HFFc6 (cell line): ENCODE results near the gene CAP2. TPM values are rescaled to one million over a fixed set of nuclear protein-coding genes. Genes with fewer than 3 reads are reported as not detected.
"Not testable (repeated sequence)": the region's sequence is repeated elsewhere in the genome, so short reads cannot be mapped to it uniquely, and the experiment has no call there.

Experiments used
- DNase-seq: peaks from one replicate; pipeline ENCODE4 v3.0.0-alpha.2; 2018
- H3K27ac Mint-ChIP-seq: 2 replicates; pipeline ENCODE4 v1.8.0; 2020; ENCODE audit warnings: mild to moderate bottlenecking, mixed read lengths
- H3K27me3 Mint-ChIP-seq: 2 replicates; pipeline ENCODE4 v1.8.0; 2021; ENCODE audit warnings: mild to moderate bottlenecking, moderate library complexity, mixed read lengths; ENCODE audit not compliant: insufficient read depth
- H3K36me3 Mint-ChIP-seq: 2 replicates; pipeline ENCODE4 v1.8.0; 2021; ENCODE audit warnings: low read depth, mixed read lengths
- H3K4me1 Mint-ChIP-seq: 2 replicates; pipeline ENCODE4 v1.8.0; 2020; ENCODE audit warnings: low read depth, mixed read lengths
- H3K4me3 Mint-ChIP-seq: 2 replicates; pipeline ENCODE4 v1.8.0; 2020; ENCODE audit warnings: mild to moderate bottlenecking, moderate library complexity, mixed read lengths
- H3K9me3 Mint-ChIP-seq: 2 replicates; pipeline ENCODE4 v1.8.0; 2020; ENCODE audit warnings: mild to moderate bottlenecking, mixed read lengths
- CTCF ChIP-seq: fragments of 200-600 bp; sonication (generic); IDR thresholded peaks from 2 replicates; pipeline ENCODE4 v1.5.0; 2021; ENCODE audit warnings: antibody characterized with exemption, mild to moderate bottlenecking
- total RNA-seq, 6 experiments: library from RNA; stranded (reverse); fragmentation: NEBNext Ultra II Directional; extraction: Animal tissue kit (Norgen Biotek cat#: 25700); gene quantifications; 2 replicates in 1 of 6; 3 replicates in 5 of 6; pipeline ENCODE4 v1.2.3, GENCODE V29; 2021

CAP2 gene
- total RNA-seq, 6 experiments from 2014 or later: 65.1 to 82.3 (median 67.9) TPM

DNA sequence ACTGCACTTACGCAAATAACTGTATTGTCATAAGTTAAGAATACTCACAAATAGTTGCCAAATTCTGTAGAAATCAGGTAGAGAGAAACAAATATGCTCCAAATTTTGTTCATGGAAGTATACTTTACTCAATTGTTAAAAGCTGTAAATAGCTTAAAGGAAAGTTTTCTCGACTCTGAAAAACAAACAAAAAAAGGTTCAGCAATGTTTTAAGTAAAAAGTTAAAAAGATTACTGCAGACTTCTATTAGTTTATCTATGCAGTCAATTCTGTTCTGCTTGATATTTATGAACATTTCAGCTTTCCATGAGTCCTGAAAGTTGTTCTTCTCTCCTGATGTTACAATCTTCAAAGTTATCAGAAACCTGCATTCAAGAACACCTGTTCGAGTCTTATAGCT is 169.2 kb downstream of the CAP2 start:
- H3K4me3 Mint-ChIP-seq: no peak overlapping the region
- DNase-seq: no peak
- H3K4me1 Mint-ChIP-seq: no peaks in the 10 kb centered on the region
- H3K27me3 Mint-ChIP-seq: peaks cover 3% of the 10 kb centered on the region; the same call in 1 of the 2 replicates
- no peak for TF ChIP-seq CTCF
- H3K36me3 Mint-ChIP-seq: peaks cover 21% of the 10 kb centered on the region
- H3K27ac Mint-ChIP-seq: no peak overlapping the region
- H3K9me3 Mint-ChIP-seq: peaks cover 35% of the 10 kb centered on the region

- Mint-ChIP-seq H3K9me3 (peaks cover 31% of the 10 kb centered on the region), H3K27me3 (peaks cover 3% of the 10 kb centered on the region; the same call in 1 of the 2 replicates), H3K36me3 (peaks cover 8% of the 10 kb centered on the region), H3K27ac (no peak overlapping the region), H3K4me1 (no peaks in the 10 kb centered on the region), H3K4me3 (no peak overlapping the region)
- TF ChIP-seq CTCF: no peak
- no peak for DNase-seq
These were observed 172.0 kb downstream of the CAP2 start for GRCh38 chr6:17565399-17565798.

- peak overlapping the region; percentile 62 for H3K27ac Mint-ChIP-seq
- H3K27me3 Mint-ChIP-seq: peaks cover 5% of the 10 kb centered on the region
- no peak for TF ChIP-seq CTCF
- DNase-seq: peak; percentile 86
- peaks cover 13% of the 10 kb centered on the region for H3K9me3 Mint-ChIP-seq
- peaks cover 13% of the 10 kb centered on the region for H3K36me3 Mint-ChIP-seq
- peaks cover 11% of the 10 kb centered on the region for H3K4me1 Mint-ChIP-seq
- no peak overlapping the region for H3K4me3 Mint-ChIP-seq
These were observed 181.6 kb downstream of the CAP2 start for GRCh38 chr6:17574866-17575560.

GRCh38 chr6:17577059-17577458 is 183.7 kb downstream of the CAP2 start:
- H3K27me3 Mint-ChIP-seq: peaks cover 5% of the 10 kb centered on the region
- no peak for DNase-seq
- peaks cover 19% of the 10 kb centered on the region for H3K36me3 Mint-ChIP-seq
- no peak overlapping the region for H3K27ac Mint-ChIP-seq
- TF ChIP-seq CTCF: no peak
- peaks cover 11% of the 10 kb centered on the region for H3K4me1 Mint-ChIP-seq
- peaks cover 13% of the 10 kb centered on the region for H3K9me3 Mint-ChIP-seq
- H3K4me3 Mint-ChIP-seq: no peak overlapping the region

- Mint-ChIP-seq H3K27me3 (peaks cover 5% of the 10 kb centered on the region), H3K27ac (peak overlapping the region; percentile 58; the same call in 1 of the 2 replicates), H3K9me3 (peaks cover 13% of the 10 kb centered on the region), H3K4me3 (peak overlapping the region; percentile 80), H3K36me3 (peaks cover 19% of the 10 kb centered on the region), H3K4me1 (peaks cover 16% of the 10 kb centered on the region)
- DNase-seq: no peak
- no peak for TF ChIP-seq CTCF
These were observed 187.2 kb downstream of the CAP2 start for GRCh38 chr6:17580518-17581048.

- peaks cover 13% of the 10 kb centered on the region for H3K9me3 Mint-ChIP-seq
- not testable (repeated sequence) for H3K27me3 Mint-ChIP-seq, DNase-seq, H3K27ac Mint-ChIP-seq
- peaks cover 16% of the 10 kb centered on the region for H3K4me1 Mint-ChIP-seq
- H3K36me3 Mint-ChIP-seq: peaks cover 19% of the 10 kb centered on the region
- peak overlapping the region; percentile 8; the same call in 1 of the 2 replicates for H3K4me3 Mint-ChIP-seq
These were observed 187.9 kb downstream of the CAP2 start for GRCh38 chr6:17581282-17581681.
